ENCODE results near the gene ADD1. TPM values are rescaled to one million over a fixed set of nuclear protein-coding genes. Genes with fewer than 3 reads are reported as not detected.

The ADD1 gene
- total and polyA plus RNA-seq, 2 donors (not counting 1 experiment from before 2014, with no cell fraction given), result 302 to 383 TPM

- H3K27ac Mint-ChIP-seq, result no peak overlapping the region
- no peak for DNase-seq
- TF ChIP-seq EZH2 (IDR thresholded peaks at IDR 0.05; ENCODE audit: borderline replicate concordance, insufficient read depth, low read depth, low read length, poor library complexity, severe bottlenecking), result no peak
- TF ChIP-seq, protein P1, sequence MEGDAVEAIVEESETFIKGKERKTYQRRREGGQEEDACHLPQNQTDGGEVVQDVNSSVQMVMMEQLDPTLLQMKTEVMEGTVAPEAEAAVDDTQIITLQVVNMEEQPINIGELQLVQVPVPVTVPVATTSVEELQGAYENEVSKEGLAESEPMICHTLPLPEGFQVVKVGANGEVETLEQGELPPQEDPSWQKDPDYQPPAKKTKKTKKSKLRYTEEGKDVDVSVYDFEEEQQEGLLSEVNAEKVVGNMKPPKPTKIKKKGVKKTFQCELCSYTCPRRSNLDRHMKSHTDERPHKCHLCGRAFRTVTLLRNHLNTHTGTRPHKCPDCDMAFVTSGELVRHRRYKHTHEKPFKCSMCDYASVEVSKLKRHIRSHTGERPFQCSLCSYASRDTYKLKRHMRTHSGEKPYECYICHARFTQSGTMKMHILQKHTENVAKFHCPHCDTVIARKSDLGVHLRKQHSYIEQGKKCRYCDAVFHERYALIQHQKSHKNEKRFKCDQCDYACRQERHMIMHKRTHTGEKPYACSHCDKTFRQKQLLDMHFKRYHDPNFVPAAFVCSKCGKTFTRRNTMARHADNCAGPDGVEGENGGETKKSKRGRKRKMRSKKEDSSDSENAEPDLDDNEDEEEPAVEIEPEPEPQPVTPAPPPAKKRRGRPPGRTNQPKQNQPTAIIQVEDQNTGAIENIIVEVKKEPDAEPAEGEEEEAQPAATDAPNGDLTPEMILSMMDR (IDR thresholded peaks at IDR 0.05), result no peak
- CTCF ChIA-PET, result interaction anchor here (0.7 to 3.7 kb wide), 3 partner anchors 13 to 73 kb away, joined by 3 to 30 read pairs (median 9); no protein-coding TSS in a partner anchor
- WGBS (ENCODE audit: insufficient coverage), result 97% methylated on average over 16 of the region's 16 CpGs
- no peaks in the 10 kb centered on the region for H3K27me3 ChIP-seq (replicated peaks in 1 of 4; ENCODE audit: control extremely low read depth in 1 of 4, control insufficient read depth in 3 of 4, insufficient read depth in 4 of 4, low read length in 3 of 4)
- H3K27me3 Mint-ChIP-seq, result no peaks in the 10 kb centered on the region
- peaks cover 21% of the 10 kb centered on the region for H3K79me2 ChIP-seq (ENCODE audit: control insufficient read depth, insufficient read depth, low read length)
- H3K9me3 Mint-ChIP-seq (ENCODE audit: insufficient read depth), result no peaks in the 10 kb centered on the region
- H3K9me3 ChIP-seq (ENCODE audit: control extremely low read depth in 1 of 3, control insufficient read depth in 2 of 3, insufficient read depth in 1 of 3, low read length in 2 of 3), result no peaks in the 10 kb centered on the region
- peaks cover 18% of the 10 kb centered on the region for H3K4me1 Mint-ChIP-seq
- peaks cover 20 to 25% of the 10 kb centered on the region in 2 donors for H3K4me1 ChIP-seq (ENCODE audit: control insufficient read depth in 2 of 2, insufficient read depth in 2 of 2, low read length in 2 of 2)
- intact Hi-C loops (cut with micrococcal nuclease), result no loop called here
- H3K4me3 Mint-ChIP-seq, result peak overlapping the region; percentile 60
- ATAC-seq (ENCODE audit: low read depth), result no peak
- H3K36me3 ChIP-seq (replicated peaks in 1 of 2; ENCODE audit: control extremely low read depth in 1 of 2, control insufficient read depth in 1 of 2, extremely low read depth in 1 of 2, insufficient read depth in 2 of 2, low read length in 1 of 2), result peaks cover 0 to 3% of the 10 kb centered on the region in 2 experiments
- POLR2A ChIA-PET, result interaction anchor here (0.6 kb wide), 1 partner anchor 34 kb away, joined by 3 read pairs; no protein-coding TSS in a partner anchor
- no peak overlapping the region for H3K4me2 ChIP-seq (replicated peaks; ENCODE audit: low read depth, low read length, poor library complexity, severe bottlenecking)
- H2AFZ ChIP-seq (ENCODE audit: insufficient read depth, low read depth, low read length, poor library complexity, severe bottlenecking), result no peak overlapping the region
- no peak overlapping the region for H3K4me3 ChIP-seq (ENCODE audit: control extremely low read depth in 1 of 5, extremely low read depth in 1 of 5, insufficient read depth in 1 of 5, low read depth in 2 of 5, low read length in 4 of 5)
- no peak overlapping the region for H3K9ac ChIP-seq (ENCODE audit: low read length)
- no peak overlapping the region for H3K27ac ChIP-seq (ENCODE audit: low read length in 2 of 2)
- peaks cover 19% of the 10 kb centered on the region for H4K20me1 ChIP-seq (ENCODE audit: control insufficient read depth, insufficient read depth, low read length, poor library complexity, severe bottlenecking)
Measured at GRCh38 chr4:2965262-2965661, 121.6 kb downstream of the ADD1 start.

DNA sequence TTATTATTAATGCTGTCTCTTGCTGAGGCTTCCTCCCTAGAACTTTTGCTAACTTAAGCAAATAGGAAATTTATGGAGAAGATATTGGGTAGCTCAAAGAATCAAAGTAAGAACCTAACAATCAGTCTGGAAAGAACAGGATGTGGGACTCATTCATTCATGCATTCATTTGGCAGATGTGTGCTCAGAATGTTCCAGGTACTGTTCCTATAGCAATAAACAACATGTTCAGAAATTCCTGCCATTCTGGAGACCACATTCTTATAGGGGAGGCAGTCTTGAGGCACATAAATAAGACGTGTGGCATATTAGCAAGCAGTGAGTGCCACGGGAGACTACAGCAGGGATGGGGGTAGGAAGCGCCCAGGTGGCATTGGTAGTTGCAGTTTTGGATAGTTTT, 124.7 kb downstream of the ADD1 start:
- 94% methylated on average over 2 of the region's 3 CpGs for whole genome bisulfite sequencing (ENCODE audit: insufficient coverage)
- intact Hi-C loops (cut with micrococcal nuclease), result no loop called here
- ATAC-seq (ENCODE audit: low read depth), result no peak
- Mint-ChIP-seq H3K4me3 (no peak overlapping the region), H3K4me1 (peaks cover 5% of the 10 kb centered on the region), H3K27ac (no peak overlapping the region), H3K9me3 (ENCODE audit: insufficient read depth) (no peaks in the 10 kb centered on the region), H3K27me3 (no peaks in the 10 kb centered on the region)
- Histone ChIP-seq H2AFZ (ENCODE audit: insufficient read depth, low read depth, low read length, poor library complexity, severe bottlenecking) (no peak overlapping the region), H3K9ac (ENCODE audit: low read length) (no peak overlapping the region), H3K4me3 (ENCODE audit: control extremely low read depth in 1 of 5, extremely low read depth in 1 of 5, insufficient read depth in 1 of 5, low read depth in 2 of 5, low read length in 4 of 5) (no peak overlapping the region), H3K4me1 (ENCODE audit: control insufficient read depth in 2 of 2, insufficient read depth in 2 of 2, low read length in 2 of 2) (peaks cover 7 to 9% of the 10 kb centered on the region in 2 donors), H3K4me2 (replicated peaks; ENCODE audit: low read depth, low read length, poor library complexity, severe bottlenecking) (no peak overlapping the region), H3K27ac (ENCODE audit: low read length in 2 of 2) (no peak overlapping the region), H3K9me3 (ENCODE audit: control extremely low read depth in 1 of 3, control insufficient read depth in 2 of 3, insufficient read depth in 1 of 3, low read length in 2 of 3) (no peaks in the 10 kb centered on the region), H3K36me3 (replicated peaks in 1 of 2; ENCODE audit: control extremely low read depth in 1 of 2, control insufficient read depth in 1 of 2, extremely low read depth in 1 of 2, insufficient read depth in 2 of 2, low read length in 1 of 2) (no peaks in the 10 kb centered on the region), H4K20me1 (ENCODE audit: control insufficient read depth, insufficient read depth, low read length, poor library complexity, severe bottlenecking) (no peaks in the 10 kb centered on the region), H3K79me2 (ENCODE audit: control insufficient read depth, insufficient read depth, low read length) (no peaks in the 10 kb centered on the region), H3K27me3 (replicated peaks in 1 of 4; ENCODE audit: control extremely low read depth in 1 of 4, control insufficient read depth in 3 of 4, insufficient read depth in 4 of 4, low read length in 3 of 4) (no peaks in the 10 kb centered on the region)
- ChIA-PET CTCF (interaction anchor here (1.0 kb wide), 1 partner anchor 10 kb away, joined by 3 read pairs; no protein-coding TSS in a partner anchor), POLR2A (no interaction called here)
- TF ChIP-seq, protein P1 (IDR thresholded peaks at IDR 0.05), result no peak
- no peak for TF ChIP-seq EZH2 (IDR thresholded peaks at IDR 0.05; ENCODE audit: borderline replicate concordance, insufficient read depth, low read depth, low read length, poor library complexity, severe bottlenecking)
- DNase-seq, result no peak
